ENCODE data around the gene SMG1. TPM values are rescaled to one million over a fixed set of nuclear protein-coding genes. Genes with fewer than 3 reads are reported as not detected.
A peak's percentile ranks its signal among the peaks of the same experiment; 100 is the strongest.

The SMG1 gene
- total RNA-seq, 4 donors from 2014 or later, result 84.9 to 144 (median 104) TPM

DNA sequence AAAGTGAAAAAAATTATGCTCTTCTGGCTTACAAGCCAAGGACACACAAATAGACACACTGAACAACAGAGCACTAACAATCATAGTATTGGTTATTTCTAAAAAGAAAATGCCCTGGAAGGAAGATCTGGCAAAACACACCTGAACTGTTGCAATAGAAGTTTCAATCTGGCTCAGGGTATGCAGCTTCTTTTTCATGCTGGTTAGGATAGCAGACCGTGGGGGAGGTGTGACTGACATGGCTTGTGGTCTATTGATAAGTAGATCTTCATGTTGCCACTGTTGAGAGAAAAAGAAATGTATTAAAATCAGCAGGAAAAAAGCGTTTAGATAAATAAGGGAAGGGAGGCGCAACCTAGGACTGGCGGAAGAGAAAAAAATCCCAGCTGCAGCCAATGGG, 98.3 kb downstream of the SMG1 start:
- ATAC-seq (ENCODE audit: low FRiP score) (no peak), DNase-seq (ENCODE audit: low spot score) (no peak)
- TF ChIP-seq CTCF (IDR thresholded peaks at IDR 0.05), result no peak

- ATAC-seq (ENCODE audit: low FRiP score) (no peak), DNase-seq (ENCODE audit: low spot score) (no peak)
- TF ChIP-seq CTCF (IDR thresholded peaks at IDR 0.05), result no peak
Observed at GRCh38 chr16:18816286-18816685, 109.9 kb downstream of the SMG1 start.

- no peak for ATAC-seq (ENCODE audit: low FRiP score)
- DNase-seq (ENCODE audit: low spot score), result no peak
- no peak for TF ChIP-seq CTCF (IDR thresholded peaks at IDR 0.05)
Observed at GRCh38 chr16:18811925-18812324, 114.3 kb downstream of the SMG1 start.

DNA sequence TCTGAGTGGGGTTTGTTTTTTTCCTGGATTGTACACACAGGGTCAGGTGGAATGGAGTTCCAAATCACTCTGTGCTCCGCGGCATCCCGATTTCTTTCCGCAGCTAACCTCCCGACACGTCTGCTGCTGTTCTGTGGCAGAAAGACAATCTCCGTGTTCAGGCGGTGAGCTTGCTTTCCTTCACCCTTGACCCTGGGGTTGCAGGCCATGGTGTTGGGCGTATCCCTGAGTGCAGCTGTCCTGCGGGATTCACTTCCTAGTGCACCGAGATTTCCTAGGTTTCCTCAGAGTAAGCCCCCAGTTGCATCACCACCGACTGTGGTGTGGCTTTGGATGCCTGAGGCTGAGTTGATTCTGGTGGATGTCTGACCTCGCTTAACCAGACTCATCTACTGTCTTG, 117.0 kb downstream of the SMG1 start:
- DNase-seq (ENCODE audit: low spot score) (no peak), ATAC-seq (ENCODE audit: low FRiP score) (peak; percentile 12)
- no peak for TF ChIP-seq CTCF (IDR thresholded peaks at IDR 0.05)

- DNase-seq (ENCODE audit: low spot score) (no peak), ATAC-seq (ENCODE audit: low FRiP score) (no peak)
- no peak for TF ChIP-seq CTCF (IDR thresholded peaks at IDR 0.05)
Observed at GRCh38 chr16:18805257-18805773, 120.9 kb downstream of the SMG1 start.

GRCh38 chr16:18804540-18804939, 121.7 kb downstream of the SMG1 start:
- DNase-seq (ENCODE audit: low spot score) (no peak), ATAC-seq (ENCODE audit: low FRiP score) (no peak)
- no peak for TF ChIP-seq CTCF (IDR thresholded peaks at IDR 0.05)

GRCh38 chr16:18803569-18804462, 122.4 kb downstream of the SMG1 start:
- no peak for TF ChIP-seq CTCF (IDR thresholded peaks at IDR 0.05)
- no peak for DNase-seq (ENCODE audit: low spot score)
- ATAC-seq (ENCODE audit: low FRiP score), result no peak

All from omental fat pad (tissue), 4 donors.